Mammary epithelial cell (primary cell): ENCODE results near the gene COBL.

ENCODE experiments used
- EZH2 ChIP-seq: IDR thresholded peaks from 2 replicates; pipeline ENCODE4 v1.6.1; 2012; ENCODE audit warnings: low read length, inconsistent platforms, borderline replicate concordance
- TF ChIP-seq, protein P1 (sequence below), 2 donors: IDR thresholded peaks in 1 of 2; conservative IDR thresholded peaks in 1 of 2; 2 replicates each; pipeline ENCODE4 v1.5.1; 2011 to 2012; ENCODE audit warnings: inconsistent platforms in 2 of 2, low read length in 2 of 2, mild to moderate bottlenecking in 2 of 2, control low read depth in 1 of 2, low read depth in 1 of 2; ENCODE audit not compliant: insufficient read depth in 1 of 2; ENCODE audit errors: extremely low read depth in 1 of 2

GRCh38 chr7:51139796-51140195 is 176.8 kb downstream of the COBL start:
- TF ChIP-seq, protein P1, sequence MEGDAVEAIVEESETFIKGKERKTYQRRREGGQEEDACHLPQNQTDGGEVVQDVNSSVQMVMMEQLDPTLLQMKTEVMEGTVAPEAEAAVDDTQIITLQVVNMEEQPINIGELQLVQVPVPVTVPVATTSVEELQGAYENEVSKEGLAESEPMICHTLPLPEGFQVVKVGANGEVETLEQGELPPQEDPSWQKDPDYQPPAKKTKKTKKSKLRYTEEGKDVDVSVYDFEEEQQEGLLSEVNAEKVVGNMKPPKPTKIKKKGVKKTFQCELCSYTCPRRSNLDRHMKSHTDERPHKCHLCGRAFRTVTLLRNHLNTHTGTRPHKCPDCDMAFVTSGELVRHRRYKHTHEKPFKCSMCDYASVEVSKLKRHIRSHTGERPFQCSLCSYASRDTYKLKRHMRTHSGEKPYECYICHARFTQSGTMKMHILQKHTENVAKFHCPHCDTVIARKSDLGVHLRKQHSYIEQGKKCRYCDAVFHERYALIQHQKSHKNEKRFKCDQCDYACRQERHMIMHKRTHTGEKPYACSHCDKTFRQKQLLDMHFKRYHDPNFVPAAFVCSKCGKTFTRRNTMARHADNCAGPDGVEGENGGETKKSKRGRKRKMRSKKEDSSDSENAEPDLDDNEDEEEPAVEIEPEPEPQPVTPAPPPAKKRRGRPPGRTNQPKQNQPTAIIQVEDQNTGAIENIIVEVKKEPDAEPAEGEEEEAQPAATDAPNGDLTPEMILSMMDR (conservative IDR thresholded peaks at IDR 0.05 in 1 of 2, IDR thresholded peaks at IDR 0.05 in 1 of 2; ENCODE audit: extremely low read depth in 1 of 2, insufficient read depth in 1 of 2, low read depth in 1 of 2, low read length in 2 of 2), result no peak
- no peak for TF ChIP-seq EZH2
